ENCODE results near the gene TMEM256. TPM values are rescaled to one million over a fixed set of nuclear protein-coding genes. Genes with fewer than 3 reads are reported as not detected.

Gene TMEM256
- total and polyA plus RNA-seq, 9 of the 15 experiments (the other 6 are each of a cell fraction or from before 2014, with no cell fraction given), result 43.4 to 177 (median 68.5) TPM

GRCh38 chr17:7445619-7445968 is 41.7 kb upstream of the TMEM256 start (continued):
- TF ChIP-seq, protein P1, sequence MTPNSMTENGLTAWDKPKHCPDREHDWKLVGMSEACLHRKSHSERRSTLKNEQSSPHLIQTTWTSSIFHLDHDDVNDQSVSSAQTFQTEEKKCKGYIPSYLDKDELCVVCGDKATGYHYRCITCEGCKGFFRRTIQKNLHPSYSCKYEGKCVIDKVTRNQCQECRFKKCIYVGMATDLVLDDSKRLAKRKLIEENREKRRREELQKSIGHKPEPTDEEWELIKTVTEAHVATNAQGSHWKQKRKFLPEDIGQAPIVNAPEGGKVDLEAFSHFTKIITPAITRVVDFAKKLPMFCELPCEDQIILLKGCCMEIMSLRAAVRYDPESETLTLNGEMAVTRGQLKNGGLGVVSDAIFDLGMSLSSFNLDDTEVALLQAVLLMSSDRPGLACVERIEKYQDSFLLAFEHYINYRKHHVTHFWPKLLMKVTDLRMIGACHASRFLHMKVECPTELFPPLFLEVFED (CRISPR knock-in tag; conservative IDR thresholded peaks at IDR 0.05), result no peak
- no peak for TF ChIP-seq MTA2 (IDR thresholded peaks at IDR 0.05; ENCODE audit: low read depth)
- TF ChIP-seq ZNF408 (CRISPR knock-in tag; IDR thresholded peaks at IDR 0.05; ENCODE audit: low read depth), result no peak
- TF ChIP-seq, protein P2, sequence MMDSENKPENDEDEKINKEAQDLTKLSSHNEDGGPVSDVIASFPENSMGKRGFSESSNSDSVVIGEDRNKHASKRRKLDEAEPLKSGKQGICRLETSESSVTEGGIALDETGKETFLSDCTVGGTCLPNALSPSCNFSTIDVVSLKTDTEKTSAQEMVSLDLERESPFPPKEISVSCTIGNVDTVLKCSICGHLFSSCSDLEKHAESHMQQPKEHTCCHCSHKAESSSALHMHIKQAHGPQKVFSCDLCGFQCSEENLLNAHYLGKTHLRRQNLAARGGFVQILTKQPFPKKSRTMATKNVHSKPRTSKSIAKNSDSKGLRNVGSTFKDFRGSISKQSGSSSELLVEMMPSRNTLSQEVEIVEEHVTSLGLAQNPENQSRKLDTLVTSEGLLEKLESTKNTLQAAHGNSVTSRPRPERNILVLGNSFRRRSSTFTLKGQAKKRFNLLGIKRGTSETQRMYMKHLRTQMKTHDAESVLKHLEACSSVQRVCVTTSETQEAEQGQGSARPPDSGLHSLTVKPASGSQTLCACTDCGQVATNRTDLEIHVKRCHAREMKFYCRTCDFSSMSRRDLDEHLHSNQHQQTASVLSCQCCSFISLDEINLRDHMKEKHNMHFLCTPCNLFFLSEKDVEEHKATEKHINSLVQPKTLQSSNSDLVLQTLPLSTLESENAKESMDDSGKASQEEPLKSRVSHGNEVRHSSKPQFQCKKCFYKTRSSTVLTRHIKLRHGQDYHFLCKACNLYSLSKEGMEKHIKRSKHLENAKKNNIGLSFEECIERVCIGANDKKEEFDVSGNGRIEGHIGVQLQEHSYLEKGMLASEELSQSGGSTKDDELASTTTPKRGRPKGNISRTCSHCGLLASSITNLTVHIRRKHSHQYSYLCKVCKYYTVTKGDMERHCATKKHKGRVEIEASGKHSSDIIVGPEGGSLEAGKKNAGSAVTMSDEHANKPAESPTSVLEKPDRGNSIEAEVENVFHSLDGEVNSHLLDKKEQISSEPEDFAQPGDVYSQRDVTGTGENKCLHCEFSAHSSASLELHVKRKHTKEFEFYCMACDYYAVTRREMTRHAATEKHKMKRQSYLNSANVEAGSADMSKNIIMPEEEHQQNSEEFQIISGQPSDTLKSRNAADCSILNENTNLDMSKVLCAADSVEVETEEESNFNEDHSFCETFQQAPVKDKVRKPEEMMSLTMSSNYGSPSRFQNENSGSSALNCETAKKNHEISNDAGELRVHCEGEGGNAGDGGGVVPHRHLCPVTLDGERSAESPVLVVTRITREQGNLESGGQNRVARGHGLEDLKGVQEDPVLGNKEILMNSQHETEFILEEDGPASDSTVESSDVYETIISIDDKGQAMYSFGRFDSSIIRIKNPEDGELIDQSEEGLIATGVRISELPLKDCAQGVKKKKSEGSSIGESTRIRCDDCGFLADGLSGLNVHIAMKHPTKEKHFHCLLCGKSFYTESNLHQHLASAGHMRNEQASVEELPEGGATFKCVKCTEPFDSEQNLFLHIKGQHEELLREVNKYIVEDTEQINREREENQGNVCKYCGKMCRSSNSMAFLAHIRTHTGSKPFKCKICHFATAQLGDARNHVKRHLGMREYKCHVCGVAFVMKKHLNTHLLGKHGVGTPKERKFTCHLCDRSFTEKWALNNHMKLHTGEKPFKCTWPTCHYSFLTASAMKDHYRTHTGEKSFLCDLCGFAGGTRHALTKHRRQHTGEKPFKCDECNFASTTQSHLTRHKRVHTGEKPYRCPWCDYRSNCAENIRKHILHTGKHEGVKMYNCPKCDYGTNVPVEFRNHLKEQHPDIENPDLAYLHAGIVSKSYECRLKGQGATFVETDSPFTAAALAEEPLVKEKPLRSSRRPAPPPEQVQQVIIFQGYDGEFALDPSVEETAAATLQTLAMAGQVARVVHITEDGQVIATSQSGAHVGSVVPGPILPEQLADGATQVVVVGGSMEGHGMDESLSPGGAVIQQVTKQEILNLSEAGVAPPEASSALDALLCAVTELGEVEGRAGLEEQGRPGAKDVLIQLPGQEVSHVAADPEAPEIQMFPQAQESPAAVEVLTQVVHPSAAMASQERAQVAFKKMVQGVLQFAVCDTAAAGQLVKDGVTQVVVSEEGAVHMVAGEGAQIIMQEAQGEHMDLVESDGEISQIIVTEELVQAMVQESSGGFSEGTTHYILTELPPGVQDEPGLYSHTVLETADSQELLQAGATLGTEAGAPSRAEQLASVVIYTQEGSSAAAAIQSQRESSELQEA (IDR thresholded peaks at IDR 0.05; ENCODE audit: low read depth), result no peak
- no peak for TF ChIP-seq PHTF2 (CRISPR knock-in tag; IDR thresholded peaks at IDR 0.05)
- TF ChIP-seq, protein P3, sequence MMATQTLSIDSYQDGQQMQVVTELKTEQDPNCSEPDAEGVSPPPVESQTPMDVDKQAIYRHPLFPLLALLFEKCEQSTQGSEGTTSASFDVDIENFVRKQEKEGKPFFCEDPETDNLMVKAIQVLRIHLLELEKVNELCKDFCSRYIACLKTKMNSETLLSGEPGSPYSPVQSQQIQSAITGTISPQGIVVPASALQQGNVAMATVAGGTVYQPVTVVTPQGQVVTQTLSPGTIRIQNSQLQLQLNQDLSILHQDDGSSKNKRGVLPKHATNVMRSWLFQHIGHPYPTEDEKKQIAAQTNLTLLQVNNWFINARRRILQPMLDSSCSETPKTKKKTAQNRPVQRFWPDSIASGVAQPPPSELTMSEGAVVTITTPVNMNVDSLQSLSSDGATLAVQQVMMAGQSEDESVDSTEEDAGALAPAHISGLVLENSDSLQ (IDR thresholded peaks at IDR 0.05), result peak; percentile 17; the same call in 1 of the 2 replicates
- no peak for TF ChIP-seq CBX8 (IDR thresholded peaks at IDR 0.05; ENCODE audit: borderline replicate concordance, extremely low read depth, low read depth, low read length, poor library complexity, severe bottlenecking)
- TF ChIP-seq PHF8 (IDR thresholded peaks at IDR 0.05; ENCODE audit: borderline replicate concordance, low read length), result no peak; the same call in 1 of the 2 replicates
